WTC11 (cell line): ENCODE results near the gene GOLPH3. TPM values are rescaled to one million over a fixed set of nuclear protein-coding genes. Genes with fewer than 3 reads are reported as not detected.

ENCODE experiments used
- ATAC-seq: fragments of 200-7000 bp; cut with Tn5 transposase; 2 replicates; pipeline ENCODE4 v1.10.0; 2021; ENCODE audit warnings: mild to moderate bottlenecking, moderate library complexity
- CTCF ChIA-PET: fragments of 300-600 bp; sonication (Branson Sonifier 250); formaldehyde crosslinking; loops from one replicate; lab custom pipeline; 2021; ENCODE audit warnings: antibody characterized with exemption; lab: Charles Lee
- POLR2A ChIA-PET: fragments of 350-600 bp; sonication (Branson Sonifier 250); formaldehyde crosslinking; loops from one replicate; lab custom pipeline; 2021; ENCODE audit warnings: antibody characterized with exemption; lab: Charles Lee
- DNase-seq: peaks from one replicate; pipeline ENCODE4 v3.0.0; 2021; ENCODE audit warnings: low spot score
- H3K27ac Mint-ChIP-seq: 2 replicates; pipeline ENCODE4 v1.8.0; 2021; ENCODE audit warnings: mixed read lengths
- H3K27me3 Mint-ChIP-seq: 2 replicates; pipeline ENCODE4 v1.8.0; 2021; ENCODE audit warnings: low read depth, mild to moderate bottlenecking, moderate library complexity, mixed read lengths
- H3K36me3 Mint-ChIP-seq: 2 replicates; pipeline ENCODE4 v1.8.0; 2021; ENCODE audit warnings: mixed read lengths
- H3K4me1 Mint-ChIP-seq: 2 replicates; pipeline ENCODE4 v1.8.0; 2022; ENCODE audit warnings: mixed read lengths
- H3K4me3 Mint-ChIP-seq: 2 replicates; pipeline ENCODE4 v1.8.0; 2021; ENCODE audit warnings: mild to moderate bottlenecking, moderate library complexity, mixed read lengths
- H3K9me3 Mint-ChIP-seq: 2 replicates; pipeline ENCODE4 v1.8.0; 2021; ENCODE audit warnings: mixed read lengths
- ATF2 ChIP-seq: sonication (generic); formaldehyde crosslinking; IDR thresholded peaks from 2 replicates; pipeline ENCODE4 v1.8.1; 2022; ENCODE audit warnings: low read depth, missing genetic modification reagents, borderline replicate concordance
- ATF3 ChIP-seq: sonication (generic); formaldehyde crosslinking; conservative IDR thresholded peaks from 2 replicates; pipeline ENCODE4 v1.8.1; 2022; ENCODE audit warnings: mild to moderate bottlenecking, missing genetic modification reagents
- ELF4 ChIP-seq: sonication (generic); formaldehyde crosslinking; IDR thresholded peaks from 2 replicates; pipeline ENCODE4 v1.8.1; 2022; ENCODE audit warnings: low read depth, mild to moderate bottlenecking, moderate library complexity, missing genetic modification reagents
- ESRRA ChIP-seq: sonication (generic); formaldehyde crosslinking; IDR thresholded peaks from 2 replicates; pipeline ENCODE4 v1.8.1; 2022; ENCODE audit warnings: mild to moderate bottlenecking, missing genetic modification reagents, borderline replicate concordance
- FOXK1 ChIP-seq: sonication (generic); formaldehyde crosslinking; IDR thresholded peaks from 2 replicates; pipeline ENCODE4 v1.8.0; 2022; ENCODE audit warnings: mild to moderate bottlenecking, moderate library complexity, missing genetic modification reagents
- HMGA2 ChIP-seq: fragments of 250-450 bp; sonication (Bioruptor Pico); IDR thresholded peaks from 2 replicates; pipeline ENCODE4 v1.4.0; 2021; ENCODE audit warnings: mild to moderate bottlenecking, moderate library complexity
- KAT7 ChIP-seq: sonication (generic); formaldehyde crosslinking; IDR thresholded peaks from 2 replicates; pipeline ENCODE4 v1.8.1; 2023; ENCODE audit warnings: missing genetic modification reagents, mild to moderate bottlenecking, borderline replicate concordance
- MAX ChIP-seq: sonication (generic); formaldehyde crosslinking; IDR thresholded peaks from 2 replicates; pipeline ENCODE4 v1.8.0; 2022; ENCODE audit warnings: mild to moderate bottlenecking, missing genetic modification reagents
- MYBL2 ChIP-seq: sonication (generic); formaldehyde crosslinking; IDR thresholded peaks from 2 replicates; pipeline ENCODE4 v1.8.1; 2023; ENCODE audit warnings: mild to moderate bottlenecking, moderate library complexity, missing genetic modification reagents
- NFATC4 ChIP-seq: fragments of 250-450 bp; sonication (Bioruptor Pico); IDR thresholded peaks from 2 replicates; pipeline ENCODE4 v1.9.0; 2021; ENCODE audit warnings: mild to moderate bottlenecking
- PREB ChIP-seq: sonication (generic); formaldehyde crosslinking; IDR thresholded peaks from 2 replicates; pipeline ENCODE4 v1.8.1; 2022; ENCODE audit warnings: mild to moderate bottlenecking, missing genetic modification reagents, moderate library complexity, borderline replicate concordance
- SP1 ChIP-seq: sonication (generic); formaldehyde crosslinking; conservative IDR thresholded peaks from 2 replicates; pipeline ENCODE4 v1.8.1; 2022; ENCODE audit warnings: missing genetic modification reagents
- TEAD4 ChIP-seq: sonication (generic); formaldehyde crosslinking; IDR thresholded peaks from 2 replicates; pipeline ENCODE4 v1.8.0; 2022; ENCODE audit warnings: mild to moderate bottlenecking, missing genetic modification reagents
- ZNF219 ChIP-seq: sonication (generic); formaldehyde crosslinking; IDR thresholded peaks from 2 replicates; pipeline ENCODE4 v1.8.0; 2023; ENCODE audit warnings: missing genetic modification reagents, mild to moderate bottlenecking, borderline replicate concordance
- ZNF532 ChIP-seq: fragments of 250-450 bp; sonication (Bioruptor Pico); IDR thresholded peaks from 2 replicates; pipeline ENCODE4 v1.9.0; 2021; ENCODE audit warnings: mild to moderate bottlenecking, borderline replicate concordance
- ZSCAN18 ChIP-seq: fragments of 250-450 bp; sonication (Bioruptor Pico); IDR thresholded peaks from 2 replicates; pipeline ENCODE4 v2.1.2; 2022; ENCODE audit warnings: mild to moderate bottlenecking, moderate library complexity
- total RNA-seq: library from RNA; stranded (reverse); gene quantifications from 3 replicates; pipeline ENCODE4 v1.2.3, GENCODE V29; 2021
- TF ChIP-seq, protein P1 (sequence below): sonication (generic); formaldehyde crosslinking; IDR thresholded peaks from 2 replicates; pipeline ENCODE4 v1.8.1; 2022; ENCODE audit warnings: low read depth, mild to moderate bottlenecking, moderate library complexity, missing genetic modification reagents, borderline replicate concordance
- TF ChIP-seq, protein P2 (sequence below): fragments of 250-450 bp; sonication (Bioruptor Pico); IDR thresholded peaks from 2 replicates; pipeline ENCODE4 v1.9.0; 2021; ENCODE audit warnings: mild to moderate bottlenecking

Gene GOLPH3
- total RNA-seq, 1 experiment from 2014 or later: 101 TPM

DNA sequence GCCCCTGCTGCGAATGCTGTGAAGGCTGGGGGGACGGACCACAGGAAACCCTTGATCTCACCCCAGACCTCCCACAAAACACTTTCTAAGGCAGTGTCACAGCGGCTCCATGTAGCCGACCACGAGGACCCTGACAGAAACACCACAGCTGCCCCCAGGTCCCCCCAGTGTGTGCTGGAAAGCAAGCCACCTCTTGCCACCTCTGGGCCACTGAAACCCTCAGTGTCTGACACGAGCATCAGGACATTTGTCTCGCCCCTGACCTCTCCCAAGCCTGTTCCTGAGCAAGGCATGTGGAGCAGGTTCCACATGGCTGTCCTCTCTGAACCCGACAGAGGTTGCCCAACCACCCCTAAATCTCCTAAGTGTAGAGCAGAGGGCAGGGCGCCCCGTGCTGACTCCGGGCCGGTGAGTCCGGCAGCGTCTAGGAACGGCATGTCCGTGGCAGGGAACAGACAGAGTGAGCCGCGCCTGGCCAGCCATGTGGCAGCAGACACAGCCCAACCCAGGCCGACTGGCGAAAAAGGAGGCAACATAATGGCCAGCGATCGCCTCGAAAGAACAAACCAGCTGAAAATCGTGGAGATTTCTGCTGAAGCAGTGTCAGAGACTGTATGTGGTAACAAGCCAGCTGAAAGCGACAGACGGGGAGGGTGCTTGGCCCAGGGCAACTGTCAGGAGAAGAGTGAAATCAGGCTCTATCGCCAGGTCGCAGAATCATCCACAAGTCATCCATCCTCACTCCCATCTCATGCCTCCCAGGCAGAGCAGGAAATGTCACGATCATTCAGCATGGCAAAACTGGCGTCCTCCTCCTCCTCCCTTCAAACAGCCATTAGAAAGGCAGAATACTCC lies 84.7 kb downstream of the GOLPH3 start:
- Mint-ChIP-seq H3K4me1 (peaks cover 5% of the 10 kb centered on the region), H3K9me3 (no peaks in the 10 kb centered on the region), H3K27ac (no peak overlapping the region), H3K36me3 (no peaks in the 10 kb centered on the region; the same call in 1 of the 2 replicates), H3K4me3 (no peak overlapping the region), H3K27me3 (no peaks in the 10 kb centered on the region)
- ChIA-PET POLR2A (no interaction called here), CTCF (interaction anchor here (1.6 kb wide), 1 partner anchor 15 kb away, joined by 6 read pairs; no protein-coding TSS in a partner anchor)
- DNase-seq (no peak), ATAC-seq (no peak)
- TF ChIP-seq ESRRA (no peak), MYBL2 (CRISPR knock-in tag) (no peak), ELF4 (no peak), MAX (CRISPR knock-in tag) (no peak)

DNA sequence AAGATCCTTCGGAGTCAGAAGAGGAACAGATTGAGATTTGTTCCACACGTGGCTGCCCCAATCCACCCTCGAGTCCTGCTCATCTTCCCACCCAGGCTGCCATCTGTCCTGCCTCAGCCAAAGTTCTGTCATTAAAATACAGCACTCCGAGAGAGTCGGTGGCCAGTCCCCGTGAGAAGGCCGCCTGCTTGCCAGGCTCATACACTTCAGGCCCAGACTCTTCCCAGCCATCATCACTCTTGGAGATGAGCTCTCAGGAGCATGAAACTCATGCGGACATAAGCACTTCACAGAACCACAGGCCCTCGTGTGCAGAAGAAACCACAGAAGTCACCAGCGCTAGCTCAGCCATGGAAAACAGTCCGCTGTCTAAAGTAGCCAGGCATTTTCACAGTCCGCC lies 85.9 kb downstream of the GOLPH3 start:
- H3K27me3 Mint-ChIP-seq: no peaks in the 10 kb centered on the region
- DNase-seq: no peak
- H3K4me3 Mint-ChIP-seq: no peak overlapping the region
- peaks cover 5% of the 10 kb centered on the region for H3K4me1 Mint-ChIP-seq
- POLR2A ChIA-PET: interaction anchor here (0.6 kb wide), 1 partner anchor 73 kb away, joined by 3 read pairs; no protein-coding TSS in a partner anchor
- no peaks in the 10 kb centered on the region for H3K9me3 Mint-ChIP-seq
- TF ChIP-seq PREB (CRISPR knock-in tag) (no peak), ATF2 (CRISPR knock-in tag) (no peak), KAT7 (CRISPR knock-in tag) (no peak), FOXK1 (CRISPR knock-in tag) (no peak), HMGA2 (CRISPR knock-in tag) (no peak), NFATC4 (CRISPR knock-in tag) (no peak), ZNF532 (CRISPR knock-in tag) (no peak), ATF3 (CRISPR knock-in tag) (no peak), ZSCAN18 (CRISPR knock-in tag) (no peak), ZNF219 (CRISPR knock-in tag) (no peak), SP1 (CRISPR knock-in tag) (no peak), TEAD4 (CRISPR knock-in tag) (no peak)
- TF ChIP-seq, protein P1, sequence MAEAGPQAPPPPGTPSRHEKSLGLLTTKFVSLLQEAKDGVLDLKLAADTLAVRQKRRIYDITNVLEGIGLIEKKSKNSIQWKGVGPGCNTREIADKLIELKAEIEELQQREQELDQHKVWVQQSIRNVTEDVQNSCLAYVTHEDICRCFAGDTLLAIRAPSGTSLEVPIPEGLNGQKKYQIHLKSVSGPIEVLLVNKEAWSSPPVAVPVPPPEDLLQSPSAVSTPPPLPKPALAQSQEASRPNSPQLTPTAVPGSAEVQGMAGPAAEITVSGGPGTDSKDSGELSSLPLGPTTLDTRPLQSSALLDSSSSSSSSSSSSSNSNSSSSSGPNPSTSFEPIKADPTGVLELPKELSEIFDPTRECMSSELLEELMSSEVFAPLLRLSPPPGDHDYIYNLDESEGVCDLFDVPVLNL (CRISPR knock-in tag): no peak
- TF ChIP-seq, protein P2, sequence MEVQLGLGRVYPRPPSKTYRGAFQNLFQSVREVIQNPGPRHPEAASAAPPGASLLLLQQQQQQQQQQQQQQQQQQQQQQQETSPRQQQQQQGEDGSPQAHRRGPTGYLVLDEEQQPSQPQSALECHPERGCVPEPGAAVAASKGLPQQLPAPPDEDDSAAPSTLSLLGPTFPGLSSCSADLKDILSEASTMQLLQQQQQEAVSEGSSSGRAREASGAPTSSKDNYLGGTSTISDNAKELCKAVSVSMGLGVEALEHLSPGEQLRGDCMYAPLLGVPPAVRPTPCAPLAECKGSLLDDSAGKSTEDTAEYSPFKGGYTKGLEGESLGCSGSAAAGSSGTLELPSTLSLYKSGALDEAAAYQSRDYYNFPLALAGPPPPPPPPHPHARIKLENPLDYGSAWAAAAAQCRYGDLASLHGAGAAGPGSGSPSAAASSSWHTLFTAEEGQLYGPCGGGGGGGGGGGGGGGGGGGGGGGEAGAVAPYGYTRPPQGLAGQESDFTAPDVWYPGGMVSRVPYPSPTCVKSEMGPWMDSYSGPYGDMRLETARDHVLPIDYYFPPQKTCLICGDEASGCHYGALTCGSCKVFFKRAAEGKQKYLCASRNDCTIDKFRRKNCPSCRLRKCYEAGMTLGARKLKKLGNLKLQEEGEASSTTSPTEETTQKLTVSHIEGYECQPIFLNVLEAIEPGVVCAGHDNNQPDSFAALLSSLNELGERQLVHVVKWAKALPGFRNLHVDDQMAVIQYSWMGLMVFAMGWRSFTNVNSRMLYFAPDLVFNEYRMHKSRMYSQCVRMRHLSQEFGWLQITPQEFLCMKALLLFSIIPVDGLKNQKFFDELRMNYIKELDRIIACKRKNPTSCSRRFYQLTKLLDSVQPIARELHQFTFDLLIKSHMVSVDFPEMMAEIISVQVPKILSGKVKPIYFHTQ: no peak
- no peak for ATAC-seq
- CTCF ChIA-PET: interaction anchor here (1.1 to 1.3 kb wide), 3 partner anchors 13 to 279 kb away, joined by 3 to 5 read pairs (median 3); no protein-coding TSS in a partner anchor
- no peaks in the 10 kb centered on the region; the same call in 1 of the 2 replicates for H3K36me3 Mint-ChIP-seq
- H3K27ac Mint-ChIP-seq: peak overlapping the region; percentile 33
